GM19043 (cell line): ENCODE data around the gene TMEM123.
A peak's percentile ranks its signal among the peaks of the same experiment; 100 is the strongest.
"Not testable (repeated sequence)": the region's sequence is repeated elsewhere in the genome, so short reads cannot be mapped to it uniquely, and the experiment has no call there.

Experiments used
- ATAC-seq: cut with Tn5 transposase; IDR thresholded peaks from one replicate; pipeline ENCODE4 v1.9.1; 2021; ENCODE audit warnings: low read depth; ENCODE audit not compliant: unreplicated experiment

Gene TMEM123

DNA sequence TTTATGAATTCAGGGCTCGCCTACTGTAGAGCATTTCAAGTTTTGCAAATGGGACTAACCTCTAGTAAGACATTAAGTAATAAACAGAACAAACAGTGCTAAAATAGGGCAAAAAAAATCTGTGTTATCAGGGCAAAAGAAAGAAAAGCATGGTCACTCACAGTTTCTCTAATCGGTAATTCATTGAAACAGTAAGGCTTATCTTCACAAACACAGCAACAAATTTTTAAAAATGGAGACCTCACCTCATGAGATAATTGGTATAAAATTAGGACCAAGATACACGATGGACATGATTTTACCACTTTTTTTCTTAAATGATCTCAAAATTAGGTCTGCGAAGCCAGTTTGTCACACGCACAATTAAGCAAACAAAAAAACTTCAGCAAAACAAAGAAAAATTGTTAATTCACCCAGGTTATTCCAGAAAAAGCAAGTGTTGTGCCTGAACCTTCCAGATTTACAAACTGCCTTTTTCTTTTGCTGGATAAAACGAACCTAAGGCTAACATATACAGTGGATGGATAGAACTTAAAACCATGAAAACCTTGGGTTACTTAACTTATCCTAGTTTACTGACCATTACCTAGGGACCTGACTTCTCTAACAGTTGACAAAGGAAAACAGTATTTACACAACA lies 1.4 kb downstream of the TMEM123 start:
- ATAC-seq = no peak

DNA sequence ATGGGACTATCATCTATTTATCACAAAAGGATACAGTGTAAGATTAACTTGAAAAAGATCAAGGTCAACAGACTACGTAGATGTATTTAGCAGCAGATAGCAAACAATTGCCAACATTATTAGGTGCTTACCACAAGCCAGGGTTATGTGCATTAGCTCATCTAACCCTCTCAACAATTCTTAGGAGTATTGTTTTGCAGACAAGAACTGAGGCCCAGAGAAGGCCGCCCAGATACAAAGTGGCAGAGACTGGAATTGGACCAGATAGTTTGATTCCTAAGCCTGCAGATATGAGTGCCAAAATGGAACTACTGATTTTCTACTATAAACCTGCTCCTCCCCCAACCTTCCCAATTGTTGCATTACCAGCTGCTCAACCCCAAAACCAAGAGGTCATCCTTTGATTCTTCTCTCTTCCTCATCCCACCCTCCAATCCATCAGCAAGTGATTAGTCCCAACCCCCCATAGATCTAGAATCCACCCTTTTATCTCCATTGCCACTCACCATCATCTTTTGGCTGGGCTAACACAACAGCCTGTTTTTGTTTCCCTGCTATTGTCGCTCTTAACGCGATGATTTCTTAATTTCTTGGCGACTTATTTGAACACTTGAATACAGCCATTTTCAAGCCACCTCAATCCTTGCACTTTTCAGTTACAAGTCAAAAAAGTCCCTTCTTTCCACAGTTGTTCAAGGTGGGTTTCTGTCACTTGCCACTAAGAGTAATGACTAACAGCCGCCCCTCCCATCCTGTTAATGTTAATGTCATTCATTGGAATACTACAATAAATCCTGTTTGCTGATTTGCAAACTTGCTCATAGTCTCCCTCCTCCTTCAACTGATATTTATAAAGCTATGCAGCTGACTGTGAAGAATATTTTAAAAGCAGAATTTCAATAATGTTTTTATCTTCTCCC lies 2.7 kb downstream of the TMEM123 start:
- ATAC-seq = no peak

DNA sequence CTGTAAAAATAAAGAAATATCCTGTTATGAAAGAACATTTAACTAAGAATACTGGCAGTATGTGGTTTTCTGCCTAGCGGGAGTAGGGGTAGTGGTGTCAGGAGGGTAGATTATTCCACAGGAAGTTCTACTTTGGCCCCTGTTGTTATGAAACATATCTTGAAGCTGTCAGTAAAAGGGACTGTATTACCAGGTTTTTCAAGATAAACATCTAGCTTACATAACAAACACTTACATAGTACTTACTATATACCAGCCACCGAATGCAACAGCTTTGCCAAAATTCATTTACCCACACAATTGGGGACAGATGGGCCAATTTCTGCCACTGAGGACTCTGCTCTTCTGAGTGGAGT lies 3.7 kb downstream of the TMEM123 start:
- ATAC-seq = no peak

DNA sequence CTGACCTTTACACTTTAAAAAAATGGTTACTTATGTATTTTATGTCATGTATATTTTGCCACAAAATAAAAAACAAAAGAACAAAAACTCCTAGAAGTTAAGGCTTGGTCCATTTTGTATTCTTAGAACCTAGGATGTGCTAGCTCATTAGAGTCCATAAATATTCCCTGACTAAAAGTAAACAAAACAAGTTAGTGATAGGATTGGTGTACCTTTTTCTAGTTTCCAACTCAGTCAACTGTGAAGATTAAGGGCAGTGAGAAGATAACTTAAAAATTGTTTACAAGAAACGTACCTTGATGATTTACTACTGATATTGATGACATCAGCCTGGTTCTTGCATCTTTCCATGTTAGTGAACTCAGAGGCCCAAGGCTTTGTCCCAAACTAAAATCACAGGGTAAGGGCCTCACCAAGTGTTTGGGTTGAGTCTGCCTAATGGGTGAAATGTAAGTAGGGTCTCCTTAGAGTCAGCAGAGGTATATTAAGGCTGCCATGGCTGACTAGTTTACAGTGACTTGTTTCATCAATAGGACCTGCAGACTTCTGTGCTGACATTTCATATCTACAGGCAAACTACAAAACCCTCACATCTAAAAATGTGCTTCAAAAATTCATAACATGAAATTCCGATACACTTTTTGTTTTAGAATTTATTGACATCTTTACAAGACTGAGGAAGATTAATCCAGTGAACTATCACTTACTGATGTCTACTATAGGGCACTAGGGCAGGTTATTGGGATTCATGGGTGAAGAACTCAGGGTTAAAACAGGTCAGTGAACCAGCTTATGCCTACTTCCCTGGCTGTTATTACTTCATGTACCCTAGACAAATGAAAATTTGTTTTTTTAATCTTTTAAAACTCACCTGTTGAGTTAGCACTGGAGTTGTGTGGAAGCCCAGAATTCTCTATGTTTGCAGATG lies 4.4 kb downstream of the TMEM123 start:
- ATAC-seq = no peak

DNA sequence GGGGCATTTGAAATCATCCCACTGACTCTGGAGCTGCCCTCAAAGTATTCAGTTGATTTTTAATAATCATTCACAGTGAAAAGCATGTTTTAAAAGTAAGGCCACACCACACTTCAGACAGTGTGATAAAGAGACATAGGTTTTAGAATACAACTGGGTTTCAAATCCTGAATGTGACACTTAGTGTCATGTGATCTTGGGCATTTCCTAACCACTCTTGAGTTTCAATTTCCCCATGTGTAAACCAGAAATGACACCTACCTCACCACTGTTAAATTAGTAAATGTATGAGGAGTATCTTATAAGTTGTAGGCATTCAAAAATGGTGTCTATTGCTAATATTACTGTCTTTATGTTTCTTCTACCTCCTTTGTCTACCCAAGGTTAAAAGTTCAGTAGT lies 5.4 kb downstream of the TMEM123 start:
- no peak for ATAC-seq

DNA sequence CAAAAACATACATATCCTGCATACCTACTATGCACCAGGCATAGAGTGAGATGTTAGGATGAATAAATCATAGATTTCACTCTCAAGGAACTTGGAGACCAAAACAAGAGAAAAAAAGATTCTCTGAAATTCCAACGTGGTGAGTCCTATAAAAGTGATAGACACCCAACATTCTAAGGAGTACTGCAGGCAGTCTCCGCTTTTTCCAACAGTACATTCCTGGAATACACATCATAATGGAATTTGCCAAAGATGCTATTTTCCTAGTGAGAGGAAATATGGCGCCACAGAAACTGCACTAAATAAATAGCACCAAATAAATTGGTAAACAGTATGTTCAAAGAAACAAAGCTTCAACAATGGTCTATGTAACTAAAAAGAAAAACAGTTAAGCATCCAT lies 6.0 kb downstream of the TMEM123 start:
- no peak for ATAC-seq

DNA sequence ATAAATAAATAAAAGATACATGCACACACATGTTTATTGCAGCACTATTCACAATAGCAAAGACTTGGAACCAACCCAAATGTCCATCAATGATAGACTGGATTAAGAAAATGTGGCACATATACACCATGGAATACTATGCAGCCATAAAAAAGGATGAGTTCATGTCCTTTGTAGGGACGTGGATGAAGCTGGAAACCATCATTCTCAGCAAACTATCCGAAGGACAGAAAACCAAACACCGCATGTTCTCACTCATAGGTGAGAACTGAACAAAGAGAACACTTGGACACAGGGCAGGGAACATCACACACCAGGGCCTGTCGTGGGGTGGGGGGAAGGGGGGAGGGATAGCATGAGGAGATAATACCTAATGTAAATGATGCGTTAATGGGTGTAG lies 7.9 kb downstream of the TMEM123 start:
- ATAC-seq = not testable (repeated sequence)

DNA sequence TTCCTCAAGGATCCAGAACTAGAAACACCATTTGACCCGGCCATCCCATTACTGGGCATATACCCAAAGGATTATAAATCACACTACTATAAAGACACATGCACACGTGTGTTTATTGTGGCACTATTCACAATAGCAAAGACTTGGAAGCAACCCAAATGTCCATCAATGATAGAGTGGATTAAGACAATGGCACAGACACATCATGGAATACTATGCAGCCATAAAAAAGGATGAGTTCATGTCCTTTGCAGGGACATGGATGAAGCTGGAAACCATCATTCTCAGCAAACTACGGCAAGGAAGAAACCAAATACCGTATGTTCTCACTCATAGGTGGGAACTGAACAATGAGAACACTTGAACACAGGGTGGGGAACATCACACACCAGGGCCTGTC lies 8.4 kb downstream of the TMEM123 start:
- not testable (repeated sequence) for ATAC-seq

DNA sequence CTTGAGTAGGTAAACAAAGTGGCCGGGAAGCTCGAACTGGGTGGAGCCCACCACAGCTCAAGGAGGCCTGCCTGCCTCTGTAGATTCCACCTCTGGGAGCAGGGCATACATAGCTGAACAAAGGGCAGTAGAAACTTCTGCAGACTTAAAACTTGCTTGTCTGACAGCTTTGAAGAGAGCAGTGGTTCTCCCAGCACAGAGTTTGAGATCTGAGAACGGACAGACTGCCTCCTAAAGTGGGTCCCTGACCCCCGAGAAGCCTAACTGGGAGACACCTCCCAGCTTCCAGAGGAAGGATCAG lies 13.6 kb downstream of the TMEM123 start:
- ATAC-seq = not testable (repeated sequence)

DNA sequence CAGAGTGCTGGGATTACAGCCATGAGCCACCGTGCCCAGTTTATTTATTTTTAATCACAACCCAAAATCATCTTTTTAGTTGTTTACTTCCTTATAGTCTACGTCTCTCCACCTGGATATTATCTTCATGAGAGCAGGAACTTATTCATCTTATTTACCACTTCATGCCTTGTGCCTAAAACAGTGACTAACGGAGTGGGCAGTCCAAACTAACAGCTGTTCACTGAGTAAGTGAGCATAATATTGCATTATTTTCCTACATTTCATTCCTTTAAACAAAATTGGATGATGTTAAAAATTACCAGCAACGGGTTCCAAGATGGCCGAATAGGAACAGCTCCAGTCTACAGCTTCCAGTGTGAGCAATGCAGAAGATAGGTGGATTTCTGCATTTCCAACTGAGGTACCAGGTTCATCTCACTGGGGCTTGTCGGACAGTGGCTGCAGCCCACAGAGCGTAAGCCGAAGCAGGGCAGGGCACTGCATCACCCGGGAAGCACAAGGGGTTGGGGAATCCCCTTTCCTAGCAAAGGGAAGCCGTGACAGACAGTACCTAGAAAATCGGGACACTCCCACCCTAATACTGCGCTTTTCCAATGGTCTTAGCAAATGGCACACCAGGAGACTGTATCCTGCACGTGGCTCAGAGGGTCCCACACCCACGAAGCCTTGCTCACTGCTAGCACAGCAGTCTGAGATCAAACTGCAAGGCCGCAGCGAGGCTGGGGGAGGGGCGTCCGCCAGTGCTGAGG lies 14.1 kb downstream of the TMEM123 start:
- ATAC-seq = no peak

DNA sequence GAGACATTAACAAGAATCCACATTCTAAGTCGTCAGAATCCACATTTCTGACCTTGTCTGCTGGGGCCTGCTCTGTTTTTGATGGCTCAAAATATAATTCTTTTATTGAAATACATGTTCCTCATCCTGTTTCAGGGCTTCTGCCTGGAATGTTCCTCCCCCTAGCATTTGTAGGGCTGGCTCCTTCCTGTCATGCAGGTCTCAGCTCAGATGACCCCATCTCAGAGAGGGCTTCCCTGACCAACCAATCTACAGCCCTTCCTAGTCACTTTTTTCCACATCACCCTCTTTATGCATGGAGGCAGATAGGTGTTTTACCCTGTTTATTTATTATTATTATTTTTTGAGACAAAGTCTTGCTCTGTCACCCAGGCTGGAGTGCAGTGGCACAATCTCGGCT lies 14.8 kb downstream of the TMEM123 start:
- ATAC-seq = no peak

DNA sequence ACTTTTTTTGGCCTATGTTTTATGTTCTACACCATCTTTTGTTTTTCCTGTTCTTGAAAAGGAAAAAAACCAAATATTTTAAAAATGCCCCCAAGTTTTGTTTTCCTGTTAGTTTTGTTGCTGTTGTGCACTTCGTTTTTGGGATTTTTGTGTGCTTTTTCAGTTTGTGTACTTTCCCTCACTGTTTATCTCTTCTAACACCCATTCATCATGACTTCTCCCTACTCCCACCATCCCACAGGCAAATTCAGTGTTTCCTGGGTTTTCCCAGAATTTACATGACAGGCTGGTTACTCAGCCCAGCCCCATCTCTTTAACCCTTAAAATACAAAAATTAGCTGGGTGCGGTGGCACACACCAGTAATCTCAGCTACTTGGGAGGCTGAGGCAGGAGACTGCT lies 15.6 kb downstream of the TMEM123 start:
- ATAC-seq = no peak

DNA sequence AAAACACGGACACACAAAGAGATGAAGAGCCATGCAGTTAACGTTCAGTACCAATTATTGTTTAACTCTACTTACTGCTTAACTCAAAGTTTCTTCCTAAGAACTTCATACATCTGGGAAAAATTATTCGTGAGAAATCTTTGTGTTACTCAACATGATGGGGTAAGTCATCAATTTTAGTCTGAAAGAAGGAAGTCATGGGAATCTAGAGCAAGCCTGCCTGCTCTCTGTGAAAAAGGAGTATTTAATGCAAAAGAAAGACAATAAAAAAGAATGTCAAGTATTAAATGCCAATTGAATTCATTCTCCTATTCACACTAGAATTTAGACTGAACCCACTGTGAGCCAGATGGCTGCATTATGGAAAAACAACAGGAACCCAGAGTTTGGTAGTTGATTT lies 16.0 kb downstream of the TMEM123 start:
- ATAC-seq = no peak

DNA sequence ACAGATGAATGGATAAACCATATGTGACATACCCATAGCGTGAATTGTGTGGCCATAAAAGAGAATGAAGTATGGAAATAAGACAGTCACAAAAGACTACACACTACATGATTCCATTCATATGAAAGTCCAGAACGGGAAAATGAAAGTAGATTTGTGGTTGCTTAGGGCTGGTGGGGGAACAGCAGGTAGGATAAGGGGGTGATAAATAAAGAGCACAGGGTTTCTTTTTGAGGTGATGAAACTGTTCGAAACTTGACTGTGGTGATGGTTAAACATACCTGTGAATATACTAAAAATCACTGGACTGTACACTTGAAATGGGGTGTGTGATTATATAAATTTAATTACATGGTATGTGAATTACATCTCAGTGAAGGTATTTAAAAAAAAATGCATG lies 16.9 kb downstream of the TMEM123 start:
- no peak for ATAC-seq

DNA sequence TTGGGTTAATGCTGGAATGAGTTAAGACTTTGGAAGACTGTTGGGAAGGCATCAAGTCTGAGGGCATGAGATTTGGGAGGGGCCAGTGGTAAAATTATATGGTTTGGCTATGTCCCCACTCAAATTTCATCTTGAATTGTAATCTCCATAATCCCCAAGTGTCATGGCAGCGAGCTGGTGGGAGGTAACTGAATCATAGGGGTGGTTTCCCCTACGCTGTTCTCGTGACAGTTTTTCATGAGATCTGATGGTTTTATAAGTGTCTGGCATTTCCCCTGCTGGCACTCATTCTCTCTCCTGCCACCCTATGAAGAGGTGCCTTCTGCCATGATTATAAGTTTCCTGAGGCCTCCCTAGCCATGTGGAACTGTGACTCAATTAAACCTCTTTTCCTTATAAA lies 19.0 kb downstream of the TMEM123 start:
- not testable (repeated sequence) for ATAC-seq

DNA sequence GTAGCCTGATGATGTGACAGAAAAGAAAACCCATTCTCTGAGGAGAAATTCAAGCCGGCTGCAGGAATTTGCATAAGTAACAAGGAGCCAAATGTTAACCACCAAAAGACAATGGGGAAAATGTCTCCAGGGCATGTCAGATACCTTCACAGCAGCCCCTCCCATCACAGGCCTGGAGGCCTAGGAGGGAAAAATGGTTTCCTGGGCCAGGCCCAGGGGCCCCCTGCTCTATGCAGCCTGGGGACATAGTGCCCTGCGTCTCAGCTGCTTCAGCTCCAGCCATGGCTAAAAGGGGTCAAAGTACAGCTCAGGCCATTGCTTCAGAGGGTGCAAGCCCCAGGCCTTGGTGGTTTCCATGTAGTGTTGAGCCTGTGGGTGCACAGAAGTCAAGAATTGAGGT lies 20.0 kb downstream of the TMEM123 start:
- ATAC-seq = not testable (repeated sequence)

DNA sequence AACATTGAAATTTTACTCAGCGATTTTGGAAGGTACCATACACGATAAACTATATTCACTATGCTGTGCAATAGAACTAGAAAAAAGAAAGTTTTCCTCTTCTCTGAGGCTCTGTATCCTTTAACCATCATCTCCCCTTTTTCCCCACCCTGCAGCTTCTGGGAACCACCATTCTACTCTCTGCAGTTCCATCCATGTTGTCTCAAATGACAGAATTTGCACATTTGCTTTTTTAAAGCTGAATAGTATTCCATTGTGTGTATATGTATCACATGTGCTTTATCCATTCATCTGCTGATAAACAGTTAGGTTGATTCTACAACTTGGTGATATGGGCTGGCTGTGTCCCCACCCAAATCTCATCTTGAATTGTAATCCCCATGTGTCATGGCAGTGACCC lies 21.2 kb downstream of the TMEM123 start:
- ATAC-seq = no peak

DNA sequence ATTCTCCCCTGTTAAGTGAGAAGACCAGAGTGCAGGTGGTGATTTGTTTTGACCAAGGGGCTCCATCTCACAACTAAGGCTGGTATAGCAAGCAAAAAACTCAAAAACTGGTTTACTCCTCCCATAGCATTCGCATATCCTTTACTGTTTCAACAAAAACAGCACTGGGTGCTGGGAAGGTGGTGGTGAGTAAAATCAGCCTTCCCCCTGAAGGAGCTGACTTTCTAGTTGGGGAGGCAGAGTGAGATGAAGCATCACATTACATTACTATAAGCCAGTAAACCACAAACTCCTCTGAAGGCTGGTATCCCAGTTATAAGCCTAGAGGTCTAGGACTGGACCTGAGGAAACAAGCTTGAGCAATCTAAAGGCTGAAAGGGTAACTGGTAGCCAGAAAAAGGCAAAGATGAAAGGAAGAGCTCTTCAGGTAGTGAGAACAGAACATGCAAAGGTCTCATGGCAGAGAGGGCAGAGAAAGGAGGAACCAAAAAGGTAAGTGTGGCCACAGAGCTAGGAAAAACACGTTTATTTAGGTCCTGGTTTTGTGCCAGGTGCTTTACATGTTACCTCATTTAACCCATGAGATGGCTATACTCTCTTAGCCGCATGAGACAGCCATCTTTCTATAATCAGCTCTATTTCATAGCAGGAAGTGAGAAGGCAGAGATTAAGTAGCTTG lies 22.3 kb downstream of the TMEM123 start:
- ATAC-seq = peak; percentile 88

DNA sequence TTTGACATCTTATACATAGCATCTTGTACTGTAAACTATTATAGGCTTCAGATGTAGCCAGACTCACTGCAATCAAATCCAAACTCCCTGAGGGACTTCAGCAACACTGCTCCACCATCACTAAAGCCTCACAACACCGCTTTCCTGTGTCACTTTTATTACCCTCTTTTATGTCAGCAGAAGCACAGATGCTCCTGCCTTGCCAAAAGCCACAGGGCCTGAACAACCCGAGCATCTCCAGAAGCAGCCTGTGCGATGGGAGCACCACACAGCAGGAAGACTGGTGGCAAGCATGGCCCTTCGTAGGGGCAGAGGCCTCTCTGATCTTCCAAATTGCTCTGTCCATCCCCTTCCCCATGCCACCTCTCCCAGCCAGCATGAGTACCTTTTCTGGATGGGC lies 22.9 kb downstream of the TMEM123 start:
- ATAC-seq = no peak

DNA sequence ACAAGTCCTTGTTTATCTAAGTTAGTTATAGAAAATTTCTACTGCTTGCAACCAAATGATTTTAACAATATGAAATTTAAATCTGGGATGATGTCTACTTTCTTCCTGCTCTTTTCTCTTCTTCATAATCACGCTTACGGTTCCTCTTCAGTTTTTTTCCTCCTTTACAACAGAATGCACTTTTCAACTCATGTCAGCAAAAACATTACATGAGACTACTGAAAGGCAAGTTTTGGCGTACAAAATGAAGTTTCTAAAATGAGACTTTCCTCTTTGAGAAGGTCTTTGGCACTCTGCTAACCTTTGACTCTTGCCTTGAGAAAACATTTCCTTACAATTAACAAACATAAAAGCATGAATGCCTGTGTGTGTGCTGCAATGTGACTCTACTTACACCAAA lies 23.3 kb downstream of the TMEM123 start:
- no peak for ATAC-seq
